Loucy (cell line): ENCODE results near the gene FAM13C.

ENCODE experiments used
- H2AFZ ChIP-seq: fragments of 200-600 bp; sonication (generic); 2 replicates; pipeline ENCODE4 v1.6.0; 2016; ENCODE audit warnings: antibody characterized with exemption, mild to moderate bottlenecking, low read length, moderate library complexity
- H3F3A ChIP-seq: fragments of 200-600 bp; 2 replicates; pipeline ENCODE4 v1.6.0; 2016; ENCODE audit warnings: antibody characterized with exemption, low read depth, mild to moderate bottlenecking
- H3K27me3 ChIP-seq: fragments of 200-600 bp; sonication (generic); 2 replicates; pipeline ENCODE4 v1.6.1; 2014; ENCODE audit warnings: low read length, mild to moderate bottlenecking; ENCODE audit not compliant: insufficient read depth, poor library complexity, severe bottlenecking
- H3K36me3 ChIP-seq: fragments of 200-600 bp; sonication (generic); 2 replicates; pipeline ENCODE4 v1.6.1; 2016; ENCODE audit warnings: low read length; ENCODE audit not compliant: insufficient read depth
- H3K4me1 ChIP-seq: fragments of 200-600 bp; sonication (generic); 2 replicates; pipeline ENCODE4 v1.5.1; 2014; ENCODE audit warnings: low read length, mild to moderate bottlenecking; ENCODE audit not compliant: insufficient read depth, poor library complexity, severe bottlenecking
- H3K4me2 ChIP-seq: fragments of 200-600 bp; sonication (generic); 2 replicates; pipeline ENCODE4 v1.6.0; 2014; ENCODE audit warnings: antibody characterized with exemption, low read length, low read depth, mild to moderate bottlenecking; ENCODE audit not compliant: poor library complexity, severe bottlenecking
- H3K4me3 ChIP-seq: fragments of 200-600 bp; sonication (generic); 2 replicates; pipeline ENCODE4 v1.5.1; 2014; ENCODE audit warnings: low read length, mild to moderate bottlenecking, mixed read lengths; ENCODE audit not compliant: poor library complexity, severe bottlenecking
- H3K79me2 ChIP-seq: fragments of 200-600 bp; sonication (generic); 2 replicates; pipeline ENCODE4 v1.6.1; 2014; ENCODE audit warnings: low read length; ENCODE audit not compliant: insufficient read depth
- H3K9ac ChIP-seq: fragments of 200-600 bp; sonication (generic); 2 replicates; pipeline ENCODE4 v1.6.0; 2014; ENCODE audit warnings: mild to moderate bottlenecking, low read depth, low read length, moderate library complexity; ENCODE audit not compliant: poor library complexity, severe bottlenecking
- H3K9me2 ChIP-seq: fragments of 200-600 bp; sonication (generic); replicated peaks from 2 replicates; pipeline ENCODE4 v1.6.1; 2016; ENCODE audit warnings: low read depth, low read length, mixed read lengths
- H3K9me3 ChIP-seq: fragments of 200-600 bp; sonication (generic); 2 replicates; pipeline ENCODE4 v1.6.1; 2014; ENCODE audit warnings: mild to moderate bottlenecking, antibody characterized with exemption, low read length, low read depth; ENCODE audit not compliant: insufficient read depth
- H4K20me1 ChIP-seq: fragments of 200-600 bp; sonication (generic); 2 replicates; pipeline ENCODE4 v1.6.0; 2014; ENCODE audit warnings: antibody characterized with exemption, low read length, mild to moderate bottlenecking; ENCODE audit not compliant: insufficient read depth, poor library complexity, severe bottlenecking
- CTCF ChIP-seq: fragments of 200-600 bp; sonication (generic); conservative IDR thresholded peaks from 2 replicates; pipeline ENCODE4 v1.5.1; 2014; ENCODE audit warnings: mild to moderate bottlenecking, antibody characterized with exemption, low read length
- EZH2phosphoT487 ChIP-seq: fragments of 200-600 bp; IDR thresholded peaks from 2 replicates; pipeline ENCODE4 v1.6.1; 2018; ENCODE audit warnings: antibody characterized with exemption, mild to moderate bottlenecking, moderate library complexity, borderline replicate concordance

The FAM13C gene

GRCh38 chr10:59332581-59332980, 29.8 kb downstream of the FAM13C start:
- no peaks in the 10 kb centered on the region for H3K4me1 ChIP-seq
- H3K27me3 ChIP-seq, result no peaks in the 10 kb centered on the region
- H3K79me2 ChIP-seq, result no peaks in the 10 kb centered on the region
- H3K9me2 ChIP-seq, result no peaks in the 10 kb centered on the region
- H3K36me3 ChIP-seq, result no peaks in the 10 kb centered on the region
- H3K4me3 ChIP-seq, result no peak overlapping the region
- H3K4me2 ChIP-seq, result no peak overlapping the region
- no peak overlapping the region for H3K9ac ChIP-seq
- no peaks in the 10 kb centered on the region for H3F3A ChIP-seq
- H4K20me1 ChIP-seq, result no peaks in the 10 kb centered on the region
- no peak overlapping the region for H2AFZ ChIP-seq
- no peaks in the 10 kb centered on the region for H3K9me3 ChIP-seq
- TF ChIP-seq CTCF (no peak), EZH2phosphoT487 (no peak)

- Histone ChIP-seq H4K20me1 (no peaks in the 10 kb centered on the region), H3K36me3 (no peaks in the 10 kb centered on the region), H3K9me2 (no peaks in the 10 kb centered on the region), H3K4me1 (no peaks in the 10 kb centered on the region), H3K27me3 (no peaks in the 10 kb centered on the region), H3K9me3 (no peaks in the 10 kb centered on the region), H3K9ac (no peak overlapping the region), H3K79me2 (no peaks in the 10 kb centered on the region), H2AFZ (no peak overlapping the region), H3K4me2 (no peak overlapping the region), H3K4me3 (no peak overlapping the region), H3F3A (no peaks in the 10 kb centered on the region)
- TF ChIP-seq EZH2phosphoT487, result no peak
- no peak for TF ChIP-seq CTCF
Observed at GRCh38 chr10:59331661-59332060, 30.7 kb downstream of the FAM13C start.

GRCh38 chr10:59325116-59325515, 37.2 kb downstream of the FAM13C start:
- TF ChIP-seq CTCF (no peak), EZH2phosphoT487 (no peak)
- Histone ChIP-seq H3K4me2 (no peak overlapping the region), H3K79me2 (no peaks in the 10 kb centered on the region), H3K4me3 (no peak overlapping the region), H3K27me3 (no peaks in the 10 kb centered on the region), H3F3A (no peaks in the 10 kb centered on the region), H3K9me2 (no peaks in the 10 kb centered on the region), H3K9me3 (no peaks in the 10 kb centered on the region), H2AFZ (no peak overlapping the region), H3K9ac (no peak overlapping the region), H3K36me3 (no peaks in the 10 kb centered on the region), H3K4me1 (no peaks in the 10 kb centered on the region), H4K20me1 (no peaks in the 10 kb centered on the region)
